ENCODE data around the gene SPI1.

DNA sequence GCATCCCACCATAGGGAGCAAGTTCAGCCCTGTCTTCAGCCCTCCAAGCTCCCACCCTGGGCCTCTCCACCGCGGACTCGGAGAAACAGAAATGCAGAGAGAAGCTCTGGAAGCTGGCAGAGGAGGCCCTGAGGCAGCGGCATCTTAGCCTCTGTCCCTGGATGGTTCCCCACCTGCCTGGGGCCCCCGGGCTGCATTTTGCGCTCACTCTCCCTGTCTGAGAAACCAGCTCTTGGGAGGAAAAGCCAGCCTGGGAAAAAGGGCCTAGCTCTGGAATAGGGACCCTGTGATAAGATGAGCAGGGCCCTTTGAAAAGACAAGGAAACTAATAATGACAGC lies 12.0 kb upstream of the SPI1 start:
- TF ChIP-seq EZH2 (IDR thresholded peaks at IDR 0.05; ENCODE audit: borderline replicate concordance) = no peak
- TF ChIP-seq, protein P1, sequence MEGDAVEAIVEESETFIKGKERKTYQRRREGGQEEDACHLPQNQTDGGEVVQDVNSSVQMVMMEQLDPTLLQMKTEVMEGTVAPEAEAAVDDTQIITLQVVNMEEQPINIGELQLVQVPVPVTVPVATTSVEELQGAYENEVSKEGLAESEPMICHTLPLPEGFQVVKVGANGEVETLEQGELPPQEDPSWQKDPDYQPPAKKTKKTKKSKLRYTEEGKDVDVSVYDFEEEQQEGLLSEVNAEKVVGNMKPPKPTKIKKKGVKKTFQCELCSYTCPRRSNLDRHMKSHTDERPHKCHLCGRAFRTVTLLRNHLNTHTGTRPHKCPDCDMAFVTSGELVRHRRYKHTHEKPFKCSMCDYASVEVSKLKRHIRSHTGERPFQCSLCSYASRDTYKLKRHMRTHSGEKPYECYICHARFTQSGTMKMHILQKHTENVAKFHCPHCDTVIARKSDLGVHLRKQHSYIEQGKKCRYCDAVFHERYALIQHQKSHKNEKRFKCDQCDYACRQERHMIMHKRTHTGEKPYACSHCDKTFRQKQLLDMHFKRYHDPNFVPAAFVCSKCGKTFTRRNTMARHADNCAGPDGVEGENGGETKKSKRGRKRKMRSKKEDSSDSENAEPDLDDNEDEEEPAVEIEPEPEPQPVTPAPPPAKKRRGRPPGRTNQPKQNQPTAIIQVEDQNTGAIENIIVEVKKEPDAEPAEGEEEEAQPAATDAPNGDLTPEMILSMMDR (IDR thresholded peaks at IDR 0.05; ENCODE audit: poor library complexity) = no peak
- TF ChIP-seq EZH2phosphoT487 (IDR thresholded peaks at IDR 0.05; ENCODE audit: low read depth, severe bottlenecking, unreplicated experiment) = no peak
